IMR-90 (cell line): Measurements from ENCODE around the gene ACOXL. TPM values are rescaled to one million over a fixed set of nuclear protein-coding genes. Genes with fewer than 3 reads are reported as not detected.

ENCODE experiments used
- ATAC-seq: fragments of 200-7000 bp; cut with Tn5 transposase; 2 replicates; pipeline ENCODE4 v1.9.1; 2020; ENCODE audit warnings: low read depth, mild to moderate bottlenecking, moderate library complexity
- BruUV-seq: library from RNA; stranded (reverse); fragments of 400-500 nt; replicated peaks from 2 replicates; lab custom pipeline; 2021; lab: Mats Ljungman, UMichigan
- CTCF ChIA-PET: fragments of 300-600 bp; formaldehyde crosslinking; extraction: SDS; loops from one replicate; lab custom pipeline; 2021; ENCODE audit warnings: antibody characterized with exemption; lab: Yijun Ruan, JAX
- POLR2A ChIA-PET: fragments of 300-600 bp; sonication (Branson Sonifier 250); formaldehyde crosslinking; loops from one replicate; lab custom pipeline; 2022; ENCODE audit warnings: antibody characterized with exemption; ENCODE audit not compliant: unreplicated experiment; lab: Charles Lee
- DNase-seq: peaks from one replicate; pipeline ENCODE4 v3.0.0; 2013
- H2AFZ ChIP-seq: replicated peaks from 2 replicates; pipeline ENCODE3; 2013; ENCODE audit warnings: low read length, mild to moderate bottlenecking; ENCODE audit not compliant: poor library complexity
- H2AK5ac ChIP-seq: 2 replicates; pipeline ENCODE4 v1.6.1; 2013; ENCODE audit warnings: low read depth, low read length, inconsistent platforms
- H2AK9ac ChIP-seq: replicated peaks from 2 replicates; pipeline ENCODE3; 2013; ENCODE audit warnings: mild to moderate bottlenecking, low read depth, low read length, moderate library complexity; ENCODE audit not compliant: poor library complexity
- H2BK120ac ChIP-seq: 2 replicates; pipeline ENCODE4 v1.6.1; 2013; ENCODE audit warnings: low read depth, low read length, inconsistent platforms
- H2BK15ac ChIP-seq: 3 replicates; pipeline ENCODE4 v1.6.1; 2013; ENCODE audit warnings: low read depth, low read length, inconsistent platforms
- H2BK20ac ChIP-seq: 2 replicates; pipeline ENCODE4 v1.6.1; 2013; ENCODE audit warnings: low read depth, mild to moderate bottlenecking, inconsistent platforms, low read length, moderate library complexity
- H2BK5ac ChIP-seq: 2 replicates; pipeline ENCODE4 v1.6.1; 2013; ENCODE audit warnings: mild to moderate bottlenecking, low read depth, low read length, inconsistent platforms; ENCODE audit not compliant: poor library complexity, severe bottlenecking
- H3K14ac ChIP-seq: replicated peaks from 2 replicates; pipeline ENCODE4 v1.6.1; 2013; ENCODE audit warnings: low read depth, low read length, inconsistent platforms
- H3K18ac ChIP-seq: 2 replicates; pipeline ENCODE4 v1.6.1; 2013; ENCODE audit warnings: low read depth, low read length, control low read depth
- H3K23ac ChIP-seq: 2 replicates; pipeline ENCODE4 v1.6.1; 2013; ENCODE audit warnings: low read depth, low read length, inconsistent platforms
- H3K27ac ChIP-seq: 2 replicates; pipeline ENCODE4 v1.5.1; 2013; ENCODE audit warnings: mild to moderate bottlenecking, control low read depth, low read length; ENCODE audit not compliant: insufficient read depth
- H3K27me3 ChIP-seq: 2 replicates; pipeline ENCODE4 v1.6.1; 2013; ENCODE audit warnings: low read length; ENCODE audit not compliant: control insufficient read depth, insufficient read depth
- H3K36me3 ChIP-seq: 2 replicates; pipeline ENCODE4 v1.6.1; 2013; ENCODE audit warnings: low read length, mixed read lengths; ENCODE audit not compliant: control insufficient read depth, insufficient read depth
- H3K4ac ChIP-seq: 2 replicates; pipeline ENCODE4 v1.6.1; 2013; ENCODE audit warnings: low read depth, low read length, inconsistent platforms
- H3K4me1 ChIP-seq: 2 replicates; pipeline ENCODE4 v1.6.1; 2013; ENCODE audit warnings: low read length, mixed read lengths; ENCODE audit not compliant: control insufficient read depth, insufficient read depth
- H3K4me2 ChIP-seq: 2 replicates; pipeline ENCODE4 v1.6.1; 2013; ENCODE audit warnings: low read depth, mild to moderate bottlenecking, control low read depth, low read length, moderate library complexity
- H3K4me3 ChIP-seq: 2 replicates; pipeline ENCODE4 v1.5.1; 2013; ENCODE audit warnings: low read depth, mild to moderate bottlenecking, control low read depth, low read length, moderate library complexity; ENCODE audit not compliant: insufficient read depth
- H3K56ac ChIP-seq: 2 replicates; pipeline ENCODE4 v1.6.1; 2013; ENCODE audit warnings: low read length, inconsistent platforms; ENCODE audit not compliant: insufficient read depth; ENCODE audit errors: extremely low read depth
- H3K79me1 ChIP-seq, 2 experiments: 2 replicates each; pipeline ENCODE4 v1.6.1; 2013; ENCODE audit warnings: low read length in 2 of 2, inconsistent platforms in 1 of 2, low read depth in 1 of 2
- H3K9ac ChIP-seq: 2 replicates; pipeline ENCODE4 v1.6.1; 2013; ENCODE audit warnings: low read depth, low read length, control low read depth
- H3K9me1 ChIP-seq: 2 replicates; pipeline ENCODE4 v1.6.1; 2013; ENCODE audit warnings: low read length, inconsistent platforms; ENCODE audit not compliant: insufficient read depth
- H3K9me3 ChIP-seq: 2 replicates; pipeline ENCODE4 v1.6.1; 2013; ENCODE audit warnings: low read length; ENCODE audit not compliant: control insufficient read depth, insufficient read depth
- H4K20me1 ChIP-seq: 2 replicates; pipeline ENCODE4 v1.6.1; 2013; ENCODE audit warnings: low read length, inconsistent platforms; ENCODE audit not compliant: insufficient read depth
- H4K5ac ChIP-seq: 2 replicates; pipeline ENCODE4 v1.6.1; 2013; ENCODE audit warnings: mild to moderate bottlenecking, low read depth, low read length, control low read depth
- H4K8ac ChIP-seq, 2 experiments: 2 replicates each; pipeline ENCODE4 v1.6.1; 2013; ENCODE audit warnings: low read depth in 2 of 2, low read length in 2 of 2, control low read depth in 1 of 2, inconsistent platforms in 1 of 2
- H4K91ac ChIP-seq: 2 replicates; pipeline ENCODE4 v1.6.1; 2013; ENCODE audit warnings: low read depth, low read length, inconsistent platforms; ENCODE audit not compliant: insufficient read depth
- BHLHE40 ChIP-seq: fragments of 150-350 bp; IDR thresholded peaks from 2 replicates; pipeline ENCODE4 v1.6.1; 2016; ENCODE audit warnings: mild to moderate bottlenecking, low read depth, low read length
- CHD1 ChIP-seq: IDR thresholded peaks from 2 replicates; pipeline ENCODE4 v1.6.1; 2012; ENCODE audit warnings: low read depth, low read length, improper control_type of control experiment
- FOS ChIP-seq: fragments of 150-350 bp; IDR thresholded peaks from 2 replicates; pipeline ENCODE4 v1.6.1; 2016; ENCODE audit warnings: low read depth, low read length
- MAZ ChIP-seq: IDR thresholded peaks from 2 replicates; pipeline ENCODE4 v1.6.1; 2012; ENCODE audit warnings: low read depth, mild to moderate bottlenecking, low read length, improper control_type of control experiment, moderate library complexity, borderline replicate concordance
- MXI1 ChIP-seq: IDR thresholded peaks from 2 replicates; pipeline ENCODE4 v1.6.1; 2012; ENCODE audit warnings: low read depth, mild to moderate bottlenecking, low read length, moderate library complexity, borderline replicate concordance
- NFE2L2 ChIP-seq: fragments of 150-350 bp; IDR thresholded peaks from 2 replicates; pipeline ENCODE4 v1.6.1; 2016; ENCODE audit warnings: low read depth, mild to moderate bottlenecking, low read length
- POLR2A ChIP-seq: IDR thresholded peaks from 2 replicates; pipeline ENCODE4 v1.6.1; 2012; ENCODE audit warnings: mild to moderate bottlenecking, low read depth, low read length
- RCOR1 ChIP-seq: IDR thresholded peaks from 2 replicates; pipeline ENCODE4 v1.6.1; 2012; ENCODE audit warnings: mild to moderate bottlenecking, low read length, improper control_type of control experiment; ENCODE audit not compliant: insufficient replicate concordance
- RFX5 ChIP-seq: IDR thresholded peaks from 2 replicates; pipeline ENCODE4 v1.8.0; 2012; ENCODE audit warnings: low read depth, mild to moderate bottlenecking, low read length, moderate library complexity
- WGBS, 2 experiments: methylation state at CpG; one replicate each; pipeline versions ENCODE4 v1.1.5 to v1.1.7; 2013; ENCODE audit warnings: missing lambda C conversion rate in 2 of 2; ENCODE audit not compliant: insufficient read length in 1 of 2; ENCODE audit errors: extremely low coverage in 2 of 2; 5-methylcytosine and 5-hydroxymethylcytosine counted together
- dilution Hi-C: fragments of 300-500 bp; cut with HindIII; formaldehyde crosslinking; loops from one replicate; pipeline ENCODE4 v1.14.3; 2018; ENCODE audit warnings: low sequenced_read_pairs; ENCODE audit not compliant: unreplicated experiment
- in situ Hi-C: fragments of 300-500 bp; cut with MboI; formaldehyde crosslinking; loops from 3 replicates; pipeline ENCODE4 v1.14.3; 2019; ENCODE audit warnings: low sequenced_read_pairs, inconsistent platforms, mixed read lengths
- intact Hi-C: fragments of 100-400 bp; cut with micrococcal nuclease; formaldehyde crosslinking; loops from 2 replicates; pipeline ENCODE4 v1.10.0; 2022
- polyA plus RNA-seq, 3 experiments: library from polyadenylated mRNA; depleted of rRNA; stranded (reverse); fragments of >200 nt; gene quantifications; 2 replicates each; pipeline ENCODE4 v1.2.3, GENCODE V29; 2012; ENCODE audit warnings: low replicate concordance in 1 of 3
- total RNA-seq: library from RNA; depleted of rRNA; stranded (reverse); fragments of >200 nt; gene quantifications from 2 replicates; pipeline ENCODE4 v1.2.3, GENCODE V29; 2012
- TF ChIP-seq, protein P1 (sequence below): fragments of 150-350 bp; IDR thresholded peaks from 2 replicates; pipeline ENCODE4 v1.6.1; 2017; ENCODE audit warnings: mild to moderate bottlenecking, antibody characterized with exemption, low read length, low read depth
- TF ChIP-seq, protein P2 (sequence below): conservative IDR thresholded peaks from 2 replicates; pipeline ENCODE4 v1.5.1; 2012; ENCODE audit warnings: mild to moderate bottlenecking, low read depth, low read length, improper control_type of control experiment

ACOXL gene
- total and polyA plus RNA-seq, 2 of the 4 experiments (the other 2 are of a cell fraction) = not detected

DNA sequence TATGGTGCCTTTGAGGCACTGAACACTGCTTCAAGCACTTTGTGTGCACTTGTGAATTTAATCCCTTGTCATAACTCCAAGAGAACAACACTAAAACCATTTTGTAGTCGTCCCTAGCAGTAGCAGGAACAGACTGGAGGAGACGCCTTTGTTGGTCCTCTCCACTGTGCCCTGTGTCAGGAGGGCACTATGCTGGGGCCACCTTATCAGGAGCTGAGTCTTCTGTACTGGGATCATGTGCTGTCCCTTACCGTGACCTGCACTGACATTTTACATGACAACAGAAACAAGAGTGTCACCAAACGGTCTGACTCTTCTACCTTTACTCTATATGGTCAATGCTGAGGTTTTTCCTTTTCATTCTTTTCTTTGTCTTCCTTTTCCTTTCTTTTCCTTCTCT is 62.0 kb downstream of the ACOXL start:
- Histone ChIP-seq H4K5ac (no peak overlapping the region), H3K9me3 (no peaks in the 10 kb centered on the region), H3K4me3 (no peak overlapping the region), H2AK5ac (no peak overlapping the region), H4K91ac (no peak overlapping the region), H3K27me3 (peaks cover 33% of the 10 kb centered on the region), H3K9ac (no peak overlapping the region), H2AK9ac (no peak overlapping the region), H3K27ac (no peak overlapping the region), H3K9me1 (no peaks in the 10 kb centered on the region), H3K56ac (no peak overlapping the region), H3K4me1 (no peaks in the 10 kb centered on the region), H2BK5ac (no peak overlapping the region), H2BK20ac (no peak overlapping the region), H3K79me1 (no peaks in the 10 kb centered on the region), H3K14ac (no peak overlapping the region), H4K20me1 (no peaks in the 10 kb centered on the region; the same call in 1 of the 2 replicates), H4K8ac (no peak overlapping the region), H2BK15ac (no peak overlapping the region), H2BK120ac (no peak overlapping the region), H3K36me3 (no peaks in the 10 kb centered on the region), H3K4me2 (no peak overlapping the region), H3K23ac (no peak overlapping the region), H3K18ac (no peak overlapping the region), H2AFZ (no peak overlapping the region), H3K4ac (no peak overlapping the region)
- DNase-seq (no peak), ATAC-seq (no peak)
- ChIA-PET CTCF (no interaction called here), POLR2A (no interaction called here)
- dilution Hi-C loops (no loop called here), intact Hi-C loops (no loop called here), in situ Hi-C loops (no loop called here)
- 26% methylated on average over 4 of the region's 4 CpGs; no CpG with 5 or more reads in 1 of the 2 experiments for WGBS, 2 experiments
- BruUV-seq = no TSS peak
- no peak for TF ChIP-seq FOS
- TF ChIP-seq, protein P1, sequence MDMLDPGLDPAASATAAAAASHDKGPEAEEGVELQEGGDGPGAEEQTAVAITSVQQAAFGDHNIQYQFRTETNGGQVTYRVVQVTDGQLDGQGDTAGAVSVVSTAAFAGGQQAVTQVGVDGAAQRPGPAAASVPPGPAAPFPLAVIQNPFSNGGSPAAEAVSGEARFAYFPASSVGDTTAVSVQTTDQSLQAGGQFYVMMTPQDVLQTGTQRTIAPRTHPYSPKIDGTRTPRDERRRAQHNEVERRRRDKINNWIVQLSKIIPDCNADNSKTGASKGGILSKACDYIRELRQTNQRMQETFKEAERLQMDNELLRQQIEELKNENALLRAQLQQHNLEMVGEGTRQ = no peak
- TF ChIP-seq CHD1 = no peak
- TF ChIP-seq MAZ = no peak
- no peak for TF ChIP-seq POLR2A
- TF ChIP-seq RFX5 = no peak
- TF ChIP-seq RCOR1 = no peak
- TF ChIP-seq BHLHE40 = no peak
- TF ChIP-seq NFE2L2 = no peak
- no peak for TF ChIP-seq MXI1
- TF ChIP-seq, protein P2, sequence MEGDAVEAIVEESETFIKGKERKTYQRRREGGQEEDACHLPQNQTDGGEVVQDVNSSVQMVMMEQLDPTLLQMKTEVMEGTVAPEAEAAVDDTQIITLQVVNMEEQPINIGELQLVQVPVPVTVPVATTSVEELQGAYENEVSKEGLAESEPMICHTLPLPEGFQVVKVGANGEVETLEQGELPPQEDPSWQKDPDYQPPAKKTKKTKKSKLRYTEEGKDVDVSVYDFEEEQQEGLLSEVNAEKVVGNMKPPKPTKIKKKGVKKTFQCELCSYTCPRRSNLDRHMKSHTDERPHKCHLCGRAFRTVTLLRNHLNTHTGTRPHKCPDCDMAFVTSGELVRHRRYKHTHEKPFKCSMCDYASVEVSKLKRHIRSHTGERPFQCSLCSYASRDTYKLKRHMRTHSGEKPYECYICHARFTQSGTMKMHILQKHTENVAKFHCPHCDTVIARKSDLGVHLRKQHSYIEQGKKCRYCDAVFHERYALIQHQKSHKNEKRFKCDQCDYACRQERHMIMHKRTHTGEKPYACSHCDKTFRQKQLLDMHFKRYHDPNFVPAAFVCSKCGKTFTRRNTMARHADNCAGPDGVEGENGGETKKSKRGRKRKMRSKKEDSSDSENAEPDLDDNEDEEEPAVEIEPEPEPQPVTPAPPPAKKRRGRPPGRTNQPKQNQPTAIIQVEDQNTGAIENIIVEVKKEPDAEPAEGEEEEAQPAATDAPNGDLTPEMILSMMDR = no peak
